ENCODE measurements around the gene EMILIN1.

Gene EMILIN1

DNA sequence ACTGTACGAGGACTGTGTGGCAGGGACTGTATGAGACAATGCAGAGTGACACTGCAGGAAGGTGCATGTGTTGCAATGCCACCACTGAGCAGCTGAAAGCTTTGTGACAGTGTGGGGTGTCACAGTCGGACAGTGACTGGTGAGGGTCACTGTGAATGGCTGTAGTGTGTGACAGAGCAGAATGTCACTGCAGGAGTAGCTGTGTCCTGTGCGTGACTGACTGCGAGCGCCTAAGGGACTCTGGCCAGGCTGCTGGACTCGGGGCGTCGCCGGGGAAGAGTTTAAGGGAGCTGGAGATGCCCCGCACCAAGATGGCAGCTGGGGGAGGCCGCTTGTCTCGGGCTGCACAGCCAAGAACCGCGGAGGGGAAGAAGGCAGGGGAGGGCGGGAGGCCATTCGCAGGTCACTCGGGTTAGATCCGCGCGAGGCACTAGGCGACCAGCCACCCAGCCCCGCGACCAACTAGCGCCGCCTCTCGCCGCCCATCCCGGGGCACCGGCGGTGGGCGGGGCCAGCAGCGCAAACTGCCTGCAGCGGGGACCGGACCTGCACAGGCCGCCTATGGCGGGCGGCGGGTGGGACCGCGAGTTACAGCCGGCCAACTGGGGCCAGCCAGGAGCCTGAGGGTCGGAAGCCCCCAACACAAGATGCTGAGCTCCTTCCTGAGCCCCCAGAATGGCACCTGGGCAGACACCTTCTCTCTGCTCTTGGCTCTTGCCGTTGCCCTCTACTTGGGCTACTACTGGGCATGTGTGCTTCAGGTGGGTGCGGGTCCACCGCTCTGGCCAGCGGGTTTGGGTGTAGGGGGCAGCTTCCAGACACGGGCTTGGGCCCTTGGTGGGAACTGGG lies 45.1 kb downstream of the EMILIN1 start, which contains the start of gene ABHD1:
ABHD1 (plus strand) TSS at position 514 of the 849 bp plus-strand sequence; CDS start at position 648, 134 bp downstream.
- TF ChIP-seq FOXK2 (IDR thresholded peaks at IDR 0.05) (no peak), L3MBTL2 (conservative IDR thresholded peaks at IDR 0.05) (no peak; the same call in 1 of the 2 replicates), LEF1 (IDR thresholded peaks at IDR 0.05; ENCODE audit: borderline replicate concordance) (0 out of 2 replicates have a peak, but pooled peaks have one; percentile 36)
- TF ChIP-seq, protein P1, sequence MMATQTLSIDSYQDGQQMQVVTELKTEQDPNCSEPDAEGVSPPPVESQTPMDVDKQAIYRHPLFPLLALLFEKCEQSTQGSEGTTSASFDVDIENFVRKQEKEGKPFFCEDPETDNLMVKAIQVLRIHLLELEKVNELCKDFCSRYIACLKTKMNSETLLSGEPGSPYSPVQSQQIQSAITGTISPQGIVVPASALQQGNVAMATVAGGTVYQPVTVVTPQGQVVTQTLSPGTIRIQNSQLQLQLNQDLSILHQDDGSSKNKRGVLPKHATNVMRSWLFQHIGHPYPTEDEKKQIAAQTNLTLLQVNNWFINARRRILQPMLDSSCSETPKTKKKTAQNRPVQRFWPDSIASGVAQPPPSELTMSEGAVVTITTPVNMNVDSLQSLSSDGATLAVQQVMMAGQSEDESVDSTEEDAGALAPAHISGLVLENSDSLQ (IDR thresholded peaks at IDR 0.05), result no peak
- ChIA-PET CTCF (interaction anchor here (1.2 to 1.8 kb wide), 2 partner anchors 35 to 36 kb away, joined by 3 to 5 read pairs; no protein-coding TSS in a partner anchor), POLR2A (interaction anchor here (0.7 to 3.8 kb wide), 11 partner anchors 9 to 88 kb away, joined by 3 to 42 read pairs (median 4); partner anchors contain the start of genes AGBL5, KHK and PREB)
- peak; percentile 62 for DNase-seq (ENCODE audit: extremely low spot score)

DNA sequence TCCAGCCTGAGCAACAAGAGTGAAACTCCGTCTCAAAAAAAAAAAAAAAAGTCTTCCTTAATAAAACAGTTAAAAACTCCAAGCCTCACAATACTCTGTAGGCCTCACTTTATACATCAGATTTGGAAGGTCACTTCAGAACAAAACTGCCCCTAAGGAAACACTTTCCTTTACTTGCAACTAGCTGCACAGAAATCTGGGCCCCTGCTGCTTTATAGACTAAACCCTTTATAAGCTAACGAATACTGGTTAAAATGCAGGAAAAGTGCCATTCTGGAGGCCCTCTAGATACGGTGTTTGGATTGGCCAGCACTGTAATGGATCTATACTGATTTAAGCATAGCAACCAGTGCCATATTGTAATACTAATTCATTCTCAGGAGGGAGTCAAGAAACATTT lies 46.7 kb downstream of the EMILIN1 start:
- CTCF ChIA-PET, result no interaction called here
- POLR2A ChIA-PET, result interaction anchor here (0.7 to 3.8 kb wide), 3 partner anchors 8 to 159 kb away, joined by 3 to 42 read pairs (median 3); partner anchors contain the start of gene PREB
- DNase-seq (ENCODE audit: extremely low spot score), result no peak
- TF ChIP-seq ZNF384 (IDR thresholded peaks at IDR 0.05) (peak; percentile 74), CTBP1 (IDR thresholded peaks at IDR 0.05; ENCODE audit: borderline replicate concordance) (no peak)

DNA sequence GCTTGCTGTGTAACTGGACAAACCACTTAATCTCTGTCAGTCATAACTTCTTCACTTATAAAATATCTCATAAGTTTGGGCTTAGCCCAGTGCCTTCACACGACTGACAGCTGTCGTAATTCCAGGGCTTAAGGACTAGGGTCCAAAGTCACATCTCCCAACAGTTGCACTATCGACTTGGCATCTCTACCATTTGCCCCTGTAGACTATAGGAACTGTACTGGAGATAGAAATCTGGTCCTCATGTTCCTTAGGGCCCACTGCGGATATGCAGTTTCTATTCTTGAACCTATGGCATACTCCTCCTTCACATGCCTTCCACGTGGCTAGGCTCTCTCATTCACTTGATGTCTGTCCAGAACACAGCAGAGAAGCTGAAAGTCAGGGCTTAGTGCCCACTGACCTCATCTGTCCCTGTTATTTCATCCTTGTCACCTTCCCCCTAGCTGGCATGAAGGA lies 47.9 kb downstream of the EMILIN1 start:
- POLR2A ChIA-PET, result interaction anchor here (3.8 kb wide), 1 partner anchor 7 kb away, joined by 42 read pairs; the partner anchor contains the start of gene PREB
- peak; percentile 46; the same call in 1 of the 2 replicates for TF ChIP-seq L3MBTL2 (conservative IDR thresholded peaks at IDR 0.05)
- TF ChIP-seq ZNF384 (IDR thresholded peaks at IDR 0.05), result no peak
- TF ChIP-seq, protein P1 (IDR thresholded peaks at IDR 0.05), result peak; percentile 63
- no peak for TF ChIP-seq FOXM1 (IDR thresholded peaks at IDR 0.05; ENCODE audit: borderline replicate concordance)
- no peak for TF ChIP-seq FOXA1 (IDR thresholded peaks at IDR 0.05)

DNA sequence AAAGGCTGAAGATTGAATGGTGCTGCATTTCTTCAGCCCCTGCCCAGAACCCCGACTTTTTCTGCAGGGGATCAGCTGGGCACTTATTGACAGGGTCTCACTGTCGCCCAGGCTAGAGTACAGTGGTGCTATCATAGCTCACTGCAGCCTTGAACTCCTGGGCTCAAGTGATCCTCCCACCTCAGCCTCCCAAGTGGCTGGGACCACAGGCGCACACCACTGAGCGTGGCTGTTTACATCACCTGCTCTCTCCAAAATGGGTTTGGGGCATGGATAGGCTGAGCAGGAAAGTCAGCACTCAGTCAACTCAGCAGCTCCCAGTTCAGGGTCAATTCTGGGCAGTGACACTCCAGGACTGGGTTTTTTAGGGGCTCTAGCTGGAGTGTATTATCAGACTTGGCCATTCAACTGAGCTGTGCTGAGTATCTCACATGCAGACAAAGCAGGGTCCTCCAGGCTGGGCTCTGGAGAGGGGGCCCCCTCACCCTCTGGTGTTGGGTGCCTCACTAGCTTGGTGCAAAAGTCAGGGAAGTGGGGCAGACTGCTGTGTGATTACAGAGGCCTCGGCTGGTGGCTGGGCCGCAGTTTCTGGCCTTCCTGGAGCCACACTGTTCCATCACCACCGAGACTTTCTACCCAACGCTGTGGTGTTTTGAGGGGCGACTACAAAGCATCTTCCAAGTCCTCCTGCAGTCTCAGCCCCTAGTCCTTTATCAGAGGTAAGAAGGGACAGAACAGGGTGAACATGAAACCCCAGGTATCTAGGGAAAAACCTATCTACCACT lies 49.7 kb downstream of the EMILIN1 start:
- CTCF ChIA-PET, result interaction anchor here (0.7 kb wide), 1 partner anchor 41 kb away, joined by 3 read pairs; the partner anchor contains the start of gene KHK
- no peak for TF ChIP-seq FOXK2 (IDR thresholded peaks at IDR 0.05)
- TF ChIP-seq CTBP1 (IDR thresholded peaks at IDR 0.05; ENCODE audit: borderline replicate concordance), result no peak
- TF ChIP-seq ELF4 (IDR thresholded peaks at IDR 0.05), result no peak
- TF ChIP-seq, protein P1 (IDR thresholded peaks at IDR 0.05), result no peak
- TF ChIP-seq BHLHE40 (IDR thresholded peaks at IDR 0.05; ENCODE audit: borderline replicate concordance), result no peak
- TF ChIP-seq FOXM1 (IDR thresholded peaks at IDR 0.05; ENCODE audit: borderline replicate concordance), result no peak
- TF ChIP-seq LEF1 (IDR thresholded peaks at IDR 0.05; ENCODE audit: borderline replicate concordance), result no peak
- TF ChIP-seq ZNF384 (IDR thresholded peaks at IDR 0.05), result no peak
- no peak for TF ChIP-seq FOXA1 (IDR thresholded peaks at IDR 0.05)
- no peak for TF ChIP-seq SUZ12 (IDR thresholded peaks at IDR 0.05)
- TF ChIP-seq ARNT (IDR thresholded peaks at IDR 0.05), result no peak
- no peak for TF ChIP-seq TARDBP (IDR thresholded peaks at IDR 0.05)
- no peak for TF ChIP-seq NFRKB (IDR thresholded peaks at IDR 0.05)
- no peak for TF ChIP-seq L3MBTL2 (conservative IDR thresholded peaks at IDR 0.05)
- no peak for TF ChIP-seq SP1 (IDR thresholded peaks at IDR 0.05)
- no peak for TF ChIP-seq HDGF (IDR thresholded peaks at IDR 0.05; ENCODE audit: borderline replicate concordance)
- POLR2A ChIA-PET, result interaction anchor here (0.5 kb wide), 1 partner anchor 97 kb away, joined by 3 read pairs; no protein-coding TSS in a partner anchor

More for the DNA sequence above, 47.9 kb downstream of the EMILIN1 start:
- CTCF ChIA-PET, result no interaction called here
- DNase-seq (ENCODE audit: extremely low spot score), result no peak

DNA sequence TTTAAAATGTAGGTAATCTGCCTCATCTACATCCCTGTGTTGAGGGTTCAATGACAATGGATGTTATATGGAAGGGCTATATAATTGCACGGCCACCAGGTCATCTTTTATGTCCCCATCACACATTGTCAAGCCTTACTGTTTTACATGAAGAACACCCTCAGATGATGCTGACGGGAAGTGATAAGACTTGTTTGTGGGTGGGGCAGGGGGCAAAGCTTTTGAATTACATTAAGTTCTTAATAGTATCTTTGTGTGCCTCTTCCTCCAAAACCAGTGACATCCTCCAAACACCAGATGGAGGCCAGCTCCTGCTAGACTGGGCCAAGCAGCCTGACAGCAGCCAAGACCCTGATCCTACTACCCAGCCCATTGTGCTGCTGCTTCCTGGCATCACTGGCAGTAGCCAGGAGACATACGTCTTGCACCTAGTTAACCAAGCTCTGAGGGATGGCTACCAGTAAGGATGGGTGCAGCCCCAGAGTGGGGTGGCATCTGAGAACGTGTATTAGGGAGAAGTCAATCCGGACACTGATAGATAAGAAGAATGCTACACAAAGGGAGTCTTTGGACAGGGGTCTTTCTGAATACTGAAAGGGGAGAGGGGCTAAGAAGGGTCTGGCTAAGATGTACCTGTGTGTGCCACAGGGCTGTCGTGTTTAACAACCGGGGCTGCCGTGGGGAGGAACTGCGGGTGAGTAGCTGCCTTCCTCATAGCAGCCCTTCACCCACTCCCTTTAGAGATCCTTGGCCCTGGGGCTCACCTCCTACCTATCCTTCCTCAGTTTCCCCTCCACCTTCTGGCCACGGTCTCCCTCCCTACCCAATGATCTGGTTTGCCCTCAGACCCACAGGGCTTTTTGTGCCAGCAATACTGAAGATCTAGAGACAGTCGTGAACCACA lies 50.5 kb downstream of the EMILIN1 start:
- no peak for DNase-seq (ENCODE audit: extremely low spot score)
- TF ChIP-seq CTBP1 (IDR thresholded peaks at IDR 0.05; ENCODE audit: borderline replicate concordance) (no peak), SP1 (IDR thresholded peaks at IDR 0.05) (no peak), LEF1 (IDR thresholded peaks at IDR 0.05; ENCODE audit: borderline replicate concordance) (no peak), SUZ12 (IDR thresholded peaks at IDR 0.05) (no peak), BHLHE40 (IDR thresholded peaks at IDR 0.05; ENCODE audit: borderline replicate concordance) (no peak), ELF4 (IDR thresholded peaks at IDR 0.05) (no peak)
- CTCF ChIA-PET, result no interaction called here
- POLR2A ChIA-PET, result interaction anchor here (0.5 kb wide), 1 partner anchor 96 kb away, joined by 3 read pairs; no protein-coding TSS in a partner anchor

More for the DNA sequence above, 49.7 kb downstream of the EMILIN1 start:
- no peak for DNase-seq (ENCODE audit: extremely low spot score)
